Astrocyte (in vitro differentiated cells and primary cell): ENCODE measurements around the gene TMC8. TPM values are rescaled to one million over a fixed set of nuclear protein-coding genes. Genes with fewer than 3 reads are reported as not detected.

ENCODE experiments used
- DNase-seq: peaks from one replicate; pipeline ENCODE4 v3.0.0-alpha.2; 2010; ENCODE audit warnings: low read depth
- FAIRE-seq: peaks from 2 replicates; lab custom pipeline; 2011; peaks lifted over from hg19 to GRCh38; lab: Jason Lieb, UNC
- H2AFZ ChIP-seq: 2 replicates; pipeline ENCODE4 v1.6.0; 2012; ENCODE audit warnings: low read depth, low read length, inconsistent platforms
- H3K27ac ChIP-seq: 2 replicates; pipeline ENCODE4 v1.5.1; 2011; ENCODE audit warnings: low read depth, low read length, inconsistent platforms
- H3K27me3 ChIP-seq: 2 replicates; pipeline ENCODE4 v1.6.0; 2011; ENCODE audit warnings: low read length, inconsistent platforms; ENCODE audit not compliant: insufficient read depth
- H3K36me3 ChIP-seq: 2 replicates; pipeline ENCODE4 v1.5.1; 2011; ENCODE audit warnings: low read length, inconsistent platforms; ENCODE audit not compliant: insufficient read depth
- H3K4me1 ChIP-seq: 2 replicates; pipeline ENCODE4 v1.5.1; 2011; ENCODE audit warnings: low read length, inconsistent platforms; ENCODE audit not compliant: insufficient read depth
- H3K4me2 ChIP-seq: 2 replicates; pipeline ENCODE4 v1.6.0; 2012; ENCODE audit warnings: low read length, inconsistent platforms
- H3K4me3 ChIP-seq: 2 replicates; pipeline ENCODE4 v1.5.1; 2011; ENCODE audit warnings: low read depth, mild to moderate bottlenecking, low read length, inconsistent platforms; ENCODE audit not compliant: insufficient read depth
- H3K79me2 ChIP-seq: 2 replicates; pipeline ENCODE4 v1.6.0; 2012; ENCODE audit warnings: mild to moderate bottlenecking, low read length, inconsistent platforms; ENCODE audit not compliant: insufficient read depth
- H3K9ac ChIP-seq: 2 replicates; pipeline ENCODE4 v1.6.0; 2012; ENCODE audit warnings: mild to moderate bottlenecking, low read length, inconsistent platforms
- H3K9me3 ChIP-seq: 2 replicates; pipeline ENCODE4 v1.5.1; 2012; ENCODE audit warnings: low read depth, mild to moderate bottlenecking, low read length, inconsistent platforms; ENCODE audit not compliant: insufficient read depth
- H4K20me1 ChIP-seq: 2 replicates; pipeline ENCODE4 v1.6.0; 2012; ENCODE audit warnings: low read length, inconsistent platforms; ENCODE audit not compliant: insufficient read depth
- H3K27ac Mint-ChIP-seq: one replicate; pipeline ENCODE4 v1.8.0; 2021; ENCODE audit warnings: mild to moderate bottlenecking, mixed read lengths; ENCODE audit not compliant: unreplicated experiment
- H3K27me3 Mint-ChIP-seq: one replicate; pipeline ENCODE4 v1.8.0; 2021; ENCODE audit warnings: low read depth, mixed read lengths; ENCODE audit not compliant: unreplicated experiment
- H3K36me3 Mint-ChIP-seq: one replicate; pipeline ENCODE4 v1.8.0; 2021; ENCODE audit warnings: low read depth, mixed read lengths; ENCODE audit not compliant: unreplicated experiment
- H3K4me1 Mint-ChIP-seq: one replicate; pipeline ENCODE4 v1.8.0; 2021; ENCODE audit warnings: low read depth, mixed read lengths; ENCODE audit not compliant: unreplicated experiment
- H3K4me3 Mint-ChIP-seq: one replicate; pipeline ENCODE4 v1.8.0; 2021; ENCODE audit warnings: mild to moderate bottlenecking, moderate library complexity, mixed read lengths; ENCODE audit not compliant: unreplicated experiment
- H3K9me3 Mint-ChIP-seq: one replicate; pipeline ENCODE4 v1.8.0; 2021; ENCODE audit warnings: mild to moderate bottlenecking, mixed read lengths; ENCODE audit not compliant: unreplicated experiment
- CTCF ChIP-seq: IDR thresholded peaks from 2 replicates; pipeline ENCODE4 v1.5.1; 2011; ENCODE audit warnings: low read depth, mild to moderate bottlenecking, inconsistent platforms, low read length, moderate library complexity; ENCODE audit not compliant: insufficient read depth
- EZH2 ChIP-seq: IDR thresholded peaks from 2 replicates; pipeline ENCODE4 v1.6.1; 2012; ENCODE audit warnings: mild to moderate bottlenecking, low read length, inconsistent platforms; ENCODE audit not compliant: insufficient read depth
- total RNA-seq: library from RNA; stranded (reverse); gene quantifications from 2 replicates; pipeline ENCODE4 v1.2.1, GENCODE V29; 2021

TMC8 gene
- total RNA-seq, 1 donor from 2014 or later = 0.27 TPM

GRCh38 chr17:78172249-78173051 lies 41.9 kb downstream of the TMC8 start:
- no peaks in the 10 kb centered on the region for H3K9me3 Mint-ChIP-seq
- H3K36me3 ChIP-seq = no peaks in the 10 kb centered on the region
- peaks cover 6% of the 10 kb centered on the region for H3K4me1 Mint-ChIP-seq
- H3K27me3 ChIP-seq = no peaks in the 10 kb centered on the region
- peaks cover 4% of the 10 kb centered on the region for H3K4me1 ChIP-seq
- no peak overlapping the region for H3K4me3 ChIP-seq
- H4K20me1 ChIP-seq = peaks cover 16% of the 10 kb centered on the region
- H3K4me2 ChIP-seq = no peak overlapping the region
- TF ChIP-seq CTCF (no peak), EZH2 (no peak)
- no peaks in the 10 kb centered on the region for H3K9me3 ChIP-seq
- peaks cover 2% of the 10 kb centered on the region for H3K27me3 Mint-ChIP-seq
- H2AFZ ChIP-seq = no peak overlapping the region
- H3K27ac ChIP-seq = no peak overlapping the region
- peaks cover 10% of the 10 kb centered on the region for H3K36me3 Mint-ChIP-seq
- H3K27ac Mint-ChIP-seq = no peak overlapping the region
- DNase-seq (no peak), FAIRE-seq (no peak)
- no peak overlapping the region for H3K9ac ChIP-seq
- H3K79me2 ChIP-seq = no peaks in the 10 kb centered on the region
- H3K4me3 Mint-ChIP-seq = no peak overlapping the region

GRCh38 chr17:78173097-78173715 lies 42.6 kb downstream of the TMC8 start:
- H3K9me3 ChIP-seq = no peaks in the 10 kb centered on the region
- FAIRE-seq (no peak), DNase-seq (no peak)
- no peaks in the 10 kb centered on the region for H3K9me3 Mint-ChIP-seq
- peaks cover 4% of the 10 kb centered on the region for H3K4me1 ChIP-seq
- H4K20me1 ChIP-seq = peaks cover 16% of the 10 kb centered on the region
- H3K36me3 ChIP-seq = no peaks in the 10 kb centered on the region
- peak overlapping the region; percentile 53 for H3K27ac Mint-ChIP-seq
- no peak overlapping the region for H3K4me2 ChIP-seq
- H3K27ac ChIP-seq = no peak overlapping the region
- TF ChIP-seq CTCF (no peak), EZH2 (no peak)
- H3K27me3 Mint-ChIP-seq = peaks cover 2% of the 10 kb centered on the region
- H3K79me2 ChIP-seq = no peaks in the 10 kb centered on the region
- H2AFZ ChIP-seq = no peak overlapping the region
- no peak overlapping the region for H3K4me3 ChIP-seq
- H3K4me3 Mint-ChIP-seq = no peak overlapping the region
- H3K27me3 ChIP-seq = no peaks in the 10 kb centered on the region
- H3K4me1 Mint-ChIP-seq = peaks cover 6% of the 10 kb centered on the region
- peaks cover 10% of the 10 kb centered on the region for H3K36me3 Mint-ChIP-seq
- no peak overlapping the region for H3K9ac ChIP-seq
